KMS-11 (cell line): Measurements from ENCODE around the gene ITPKA.

ENCODE experiments used
- H2AFZ ChIP-seq: fragments of 200-600 bp; sonication (generic); 2 replicates; pipeline ENCODE4 v1.6.1; 2016; ENCODE audit warnings: antibody characterized with exemption, mixed run types, low read depth
- H3K27ac ChIP-seq: fragments of 200-600 bp; sonication (generic); 2 replicates; pipeline ENCODE4 v1.6.1; 2016; ENCODE audit warnings: mild to moderate bottlenecking, mixed run types
- H3K27me3 ChIP-seq: fragments of 200-600 bp; sonication (generic); 2 replicates; pipeline ENCODE4 v1.6.1; 2017; ENCODE audit warnings: mild to moderate bottlenecking, low read depth, mixed run types, moderate library complexity; ENCODE audit not compliant: insufficient read depth
- H3K36me3 ChIP-seq: fragments of 200-600 bp; sonication (generic); 2 replicates; pipeline ENCODE4 v1.6.1; 2017; ENCODE audit warnings: mild to moderate bottlenecking, mixed run types; ENCODE audit not compliant: insufficient read depth
- H3K4me1 ChIP-seq: fragments of 200-600 bp; sonication (generic); 2 replicates; pipeline ENCODE4 v1.6.1; 2016; ENCODE audit warnings: mild to moderate bottlenecking, low read depth, mixed run types; ENCODE audit not compliant: poor library complexity, severe bottlenecking
- H3K4me2 ChIP-seq: fragments of 200-600 bp; sonication (generic); 2 replicates; pipeline ENCODE4 v1.7.0; 2016; ENCODE audit warnings: mild to moderate bottlenecking, mixed run types
- H3K4me3 ChIP-seq: fragments of 200-600 bp; sonication (generic); IDR thresholded peaks from 2 replicates; pipeline ENCODE4 v1.6.1; 2017; ENCODE audit warnings: low read depth, low read length, mixed read lengths; ENCODE audit not compliant: insufficient read depth
- H3K79me2 ChIP-seq: fragments of 200-600 bp; sonication (generic); 2 replicates; pipeline ENCODE4 v1.6.1; 2016; ENCODE audit warnings: low read depth, mixed run types; ENCODE audit not compliant: insufficient read depth
- H3K9ac ChIP-seq: fragments of 200-600 bp; sonication (generic); 2 replicates; pipeline ENCODE4 v1.6.1; 2016; ENCODE audit warnings: mild to moderate bottlenecking, mixed run types
- H4K20me1 ChIP-seq: fragments of 200-600 bp; sonication (generic); 2 replicates; pipeline ENCODE4 v1.6.1; 2016; ENCODE audit warnings: mild to moderate bottlenecking, mixed run types; ENCODE audit not compliant: insufficient read depth
- TF ChIP-seq, protein P1 (sequence below): fragments of 200-600 bp; sonication (generic); conservative IDR thresholded peaks from 2 replicates; pipeline ENCODE4 v1.6.1; 2017; ENCODE audit warnings: low read depth, mild to moderate bottlenecking, antibody characterized with exemption, low read length, moderate library complexity, mixed read lengths

ITPKA gene

DNA sequence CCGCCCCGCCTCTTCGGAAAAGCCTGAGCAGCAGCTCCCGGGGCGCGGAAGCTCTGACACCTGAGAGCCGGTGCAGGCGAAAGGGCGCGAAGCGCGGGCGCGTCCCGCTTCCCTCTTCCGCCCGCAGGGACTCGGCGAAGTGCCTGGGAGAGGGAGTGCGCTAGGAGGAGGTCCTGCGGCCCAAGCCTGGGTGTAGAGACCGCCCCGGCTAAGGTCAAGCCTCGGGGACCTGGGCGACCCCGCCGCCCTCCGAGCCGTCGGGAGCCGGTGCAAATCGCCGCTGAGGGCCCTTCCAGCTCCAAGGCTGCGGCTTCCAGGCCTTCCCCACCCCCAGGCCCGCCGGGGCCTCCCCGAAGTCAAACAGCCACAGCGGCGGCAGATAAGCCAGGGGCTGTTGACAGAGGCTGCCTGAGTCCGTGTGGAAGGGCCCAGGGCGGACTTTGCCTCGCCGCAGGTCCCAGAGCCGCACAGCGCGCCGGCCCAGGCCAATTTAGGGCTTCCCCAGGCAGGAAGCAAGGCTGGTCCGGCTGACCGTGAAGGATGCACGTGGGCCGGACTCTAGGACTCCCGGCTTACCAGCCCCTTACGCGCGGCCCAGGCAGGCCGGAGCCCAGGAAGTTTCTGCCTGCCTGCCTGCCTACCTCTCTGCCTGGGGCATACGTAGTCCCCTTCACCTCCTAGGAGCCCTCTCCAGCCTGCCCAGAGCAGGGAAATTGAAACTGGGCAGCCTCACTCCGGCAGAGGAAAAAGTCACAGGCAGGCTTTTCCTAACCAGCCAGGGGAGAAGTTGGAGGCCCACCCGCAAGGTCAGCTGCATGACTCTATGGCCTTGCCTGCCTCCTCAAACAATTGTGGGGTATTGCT lies 2.3 kb downstream of the ITPKA start:
- H3K36me3 ChIP-seq, result no peaks in the 10 kb centered on the region
- H3K9ac ChIP-seq, result no peak overlapping the region
- TF ChIP-seq, protein P1, sequence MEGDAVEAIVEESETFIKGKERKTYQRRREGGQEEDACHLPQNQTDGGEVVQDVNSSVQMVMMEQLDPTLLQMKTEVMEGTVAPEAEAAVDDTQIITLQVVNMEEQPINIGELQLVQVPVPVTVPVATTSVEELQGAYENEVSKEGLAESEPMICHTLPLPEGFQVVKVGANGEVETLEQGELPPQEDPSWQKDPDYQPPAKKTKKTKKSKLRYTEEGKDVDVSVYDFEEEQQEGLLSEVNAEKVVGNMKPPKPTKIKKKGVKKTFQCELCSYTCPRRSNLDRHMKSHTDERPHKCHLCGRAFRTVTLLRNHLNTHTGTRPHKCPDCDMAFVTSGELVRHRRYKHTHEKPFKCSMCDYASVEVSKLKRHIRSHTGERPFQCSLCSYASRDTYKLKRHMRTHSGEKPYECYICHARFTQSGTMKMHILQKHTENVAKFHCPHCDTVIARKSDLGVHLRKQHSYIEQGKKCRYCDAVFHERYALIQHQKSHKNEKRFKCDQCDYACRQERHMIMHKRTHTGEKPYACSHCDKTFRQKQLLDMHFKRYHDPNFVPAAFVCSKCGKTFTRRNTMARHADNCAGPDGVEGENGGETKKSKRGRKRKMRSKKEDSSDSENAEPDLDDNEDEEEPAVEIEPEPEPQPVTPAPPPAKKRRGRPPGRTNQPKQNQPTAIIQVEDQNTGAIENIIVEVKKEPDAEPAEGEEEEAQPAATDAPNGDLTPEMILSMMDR, result no peak
- H3K79me2 ChIP-seq, result no peaks in the 10 kb centered on the region
- H3K27ac ChIP-seq, result no peak overlapping the region
- no peak overlapping the region for H2AFZ ChIP-seq
- H3K4me1 ChIP-seq, result peaks cover 17% of the 10 kb centered on the region
- H3K4me2 ChIP-seq, result no peak overlapping the region
- no peak overlapping the region for H3K4me3 ChIP-seq
- no peaks in the 10 kb centered on the region for H4K20me1 ChIP-seq
- H3K27me3 ChIP-seq, result no peaks in the 10 kb centered on the region

DNA sequence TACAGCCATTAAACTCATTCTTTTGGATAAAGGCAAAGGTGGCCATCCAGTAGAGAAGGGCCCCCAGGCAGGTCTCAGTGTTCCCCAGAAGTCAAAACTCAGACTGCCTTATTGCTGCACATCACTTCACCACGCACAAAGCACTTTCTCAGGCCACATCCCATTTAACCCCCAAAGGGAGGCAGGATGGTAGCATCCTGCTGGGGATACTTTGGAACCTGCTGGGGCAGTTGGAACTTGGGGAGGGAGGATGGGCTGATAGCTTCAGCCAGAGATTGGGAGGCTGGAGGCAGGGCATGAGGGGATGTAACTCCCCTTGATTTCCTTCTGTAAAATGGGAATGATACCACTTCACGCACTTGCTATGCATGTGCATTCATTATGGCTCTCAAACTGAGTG lies 5.0 kb downstream of the ITPKA start:
- no peak overlapping the region for H2AFZ ChIP-seq
- H3K4me1 ChIP-seq, result peaks cover 5% of the 10 kb centered on the region
- no peaks in the 10 kb centered on the region for H4K20me1 ChIP-seq
- H3K9ac ChIP-seq, result no peak overlapping the region
- H3K79me2 ChIP-seq, result no peaks in the 10 kb centered on the region
- no peak overlapping the region for H3K27ac ChIP-seq
- no peak overlapping the region for H3K4me2 ChIP-seq
- no peak overlapping the region for H3K4me3 ChIP-seq
- TF ChIP-seq, protein P1, result no peak
- H3K27me3 ChIP-seq, result no peaks in the 10 kb centered on the region
- H3K36me3 ChIP-seq, result no peaks in the 10 kb centered on the region

DNA sequence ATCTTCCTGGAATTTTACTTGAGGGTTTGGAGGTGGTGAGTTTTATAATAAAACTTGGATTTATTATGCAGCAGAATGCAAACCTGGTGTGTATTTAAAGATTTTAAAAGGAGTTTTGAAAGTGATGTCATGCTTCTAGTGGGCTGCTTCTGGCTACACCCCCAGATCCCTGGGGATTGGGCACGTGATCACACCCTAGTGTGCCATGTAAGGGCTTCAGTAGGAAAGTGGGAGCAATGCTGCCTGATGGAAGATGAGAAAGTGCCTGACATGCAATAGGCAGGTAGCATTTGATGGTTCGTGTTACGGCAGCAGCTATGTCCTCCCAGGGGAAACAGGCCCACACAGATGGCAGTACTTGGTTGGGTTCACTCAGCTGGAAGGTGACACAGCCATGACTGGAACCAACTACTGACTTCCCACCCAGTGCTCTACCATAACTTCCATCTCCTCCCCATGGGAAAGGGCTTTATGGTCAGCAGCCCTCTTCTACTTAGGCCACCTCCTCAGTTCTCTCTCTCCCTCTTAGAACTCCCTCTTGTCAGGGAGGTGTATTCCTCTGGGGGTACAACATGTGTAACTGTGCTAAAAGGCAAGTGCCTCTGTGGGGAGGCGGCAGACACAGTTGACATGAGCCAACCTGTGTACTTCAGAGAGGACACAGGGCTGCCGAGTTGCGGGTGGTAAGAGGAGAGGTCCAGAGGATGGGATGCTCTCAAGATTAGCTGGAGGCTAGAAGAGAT lies 5.6 kb downstream of the ITPKA start:
- Histone ChIP-seq H3K9ac (no peak overlapping the region), H3K4me1 (peaks cover 3% of the 10 kb centered on the region), H3K4me2 (no peak overlapping the region), H3K4me3 (no peak overlapping the region), H4K20me1 (no peaks in the 10 kb centered on the region), H2AFZ (no peak overlapping the region), H3K27ac (no peak overlapping the region), H3K79me2 (no peaks in the 10 kb centered on the region), H3K27me3 (no peaks in the 10 kb centered on the region), H3K36me3 (no peaks in the 10 kb centered on the region)
- TF ChIP-seq, protein P1, result no peak

DNA sequence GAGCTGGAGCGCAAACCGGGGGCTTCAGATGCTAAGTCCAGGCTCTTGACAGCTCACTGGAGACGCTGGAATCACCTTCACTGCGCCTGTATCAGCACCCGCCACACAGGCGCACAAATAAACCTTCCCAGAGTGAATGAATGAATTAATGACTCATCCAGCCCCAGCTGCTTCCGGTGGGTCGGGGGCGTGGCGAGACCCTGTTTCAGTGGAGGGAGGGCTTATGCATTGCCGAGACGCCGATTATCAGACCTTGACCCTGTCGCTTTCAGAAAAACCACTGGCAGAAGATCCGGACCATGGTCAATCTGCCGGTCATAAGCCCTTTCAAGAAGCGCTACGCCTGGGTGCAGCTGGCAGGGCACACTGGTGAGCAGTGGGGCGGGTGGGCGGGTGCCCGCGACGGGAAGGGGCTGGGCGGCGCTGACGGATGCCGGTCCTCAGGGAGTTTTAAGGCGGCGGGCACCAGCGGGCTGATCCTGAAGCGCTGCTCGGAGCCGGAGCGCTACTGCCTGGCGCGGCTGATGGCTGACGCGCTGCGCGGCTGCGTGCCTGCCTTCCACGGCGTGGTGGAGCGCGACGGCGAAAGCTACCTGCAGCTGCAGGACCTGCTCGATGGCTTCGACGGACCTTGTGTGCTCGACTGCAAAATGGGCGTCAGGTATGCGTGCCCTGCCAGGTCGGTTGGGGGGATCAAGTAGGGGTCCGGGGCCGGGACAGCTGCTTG lies 7.7 kb downstream of the ITPKA start:
- Histone ChIP-seq H3K36me3 (no peaks in the 10 kb centered on the region), H3K4me2 (no peak overlapping the region), H3K4me3 (no peak overlapping the region), H3K4me1 (no peaks in the 10 kb centered on the region), H3K79me2 (no peaks in the 10 kb centered on the region), H3K27me3 (no peaks in the 10 kb centered on the region), H2AFZ (no peak overlapping the region), H3K9ac (no peak overlapping the region), H4K20me1 (no peaks in the 10 kb centered on the region), H3K27ac (no peak overlapping the region)
- TF ChIP-seq, protein P1, result no peak
